Dedifferentiated amniotic fluid mesenchymal stem cell (primary cell): ENCODE measurements around the gene BMP10.
"Not testable (repeated sequence)": the region's sequence is repeated elsewhere in the genome, so short reads cannot be mapped to it uniquely, and the experiment has no call there.

ENCODE experiments used
- DNase-seq: peaks from one replicate; pipeline ENCODE4 v3.0.0-alpha.2; 2016; ENCODE audit errors: extremely low spot score

BMP10 gene

GRCh38 chr2:68871159-68871764 is at the start of gene BMP10:
Gene BMP10, minus strand, starts transcription at chr2:68871397. Its CDS starts 39 bp downstream, at chr2:68871358.
- DNase-seq, result no peak

GRCh38 chr2:68920481-68921170 is 49.4 kb upstream of the BMP10 start:
- no peak for DNase-seq

- DNase-seq, result no peak
These were observed 47.3 kb upstream of the BMP10 start for GRCh38 chr2:68918497-68918896.

- DNase-seq, result no peak
These were observed 46.0 kb upstream of the BMP10 start for GRCh38 chr2:68917034-68917718.

- no peak for DNase-seq
These were observed 45.0 kb upstream of the BMP10 start for GRCh38 chr2:68916226-68916625.

- no peak for DNase-seq
These were observed 44.2 kb upstream of the BMP10 start for GRCh38 chr2:68915393-68915792.

GRCh38 chr2:68913359-68913758 is 42.2 kb upstream of the BMP10 start:
- DNase-seq, result no peak

GRCh38 chr2:68912732-68913131 is 41.5 kb upstream of the BMP10 start:
- no peak for DNase-seq

GRCh38 chr2:68912111-68912510 is 40.9 kb upstream of the BMP10 start:
- DNase-seq, result no peak

GRCh38 chr2:68911709-68912108 is 40.5 kb upstream of the BMP10 start:
- DNase-seq, result no peak

GRCh38 chr2:68911246-68911645 is 40.0 kb upstream of the BMP10 start:
- DNase-seq, result no peak

- DNase-seq, result peak; percentile 71
These were observed 38.8 kb upstream of the BMP10 start for GRCh38 chr2:68909793-68910674.

GRCh38 chr2:68908392-68908970 is 37.3 kb upstream of the BMP10 start:
- DNase-seq, result peak; percentile 45

GRCh38 chr2:68907920-68908253 is 36.7 kb upstream of the BMP10 start:
- no peak for DNase-seq

GRCh38 chr2:68907232-68907919 is 36.2 kb upstream of the BMP10 start:
- no peak for DNase-seq

- DNase-seq, result no peak
These were observed 35.5 kb upstream of the BMP10 start for GRCh38 chr2:68906716-68907115.

- no peak for DNase-seq
These were observed 33.9 kb upstream of the BMP10 start for GRCh38 chr2:68905116-68905515.

- DNase-seq, result no peak
These were observed 30.4 kb upstream of the BMP10 start for GRCh38 chr2:68901561-68901960.

GRCh38 chr2:68901199-68901514 is 30.0 kb upstream of the BMP10 start:
- no peak for DNase-seq

- no peak for DNase-seq
These were observed 29.4 kb upstream of the BMP10 start for GRCh38 chr2:68900496-68901198.

GRCh38 chr2:68895981-68896380 is 24.8 kb upstream of the BMP10 start:
- not testable (repeated sequence) for DNase-seq
